SK-N-SH (cell line): ENCODE data around the gene MRC1.

Experiments
- CTCF ChIP-seq: fragments of 200-600 bp; sonication (generic); IDR thresholded peaks from 2 replicates; pipeline ENCODE4 v1.6.1; 2017; ENCODE audit warnings: antibody characterized with exemption, mild to moderate bottlenecking, moderate library complexity
- EP300 ChIP-seq, 2 experiments: IDR thresholded peaks; 2 replicates each; pipeline versions ENCODE4 v1.4.0 to v1.6.1; 2012; ENCODE audit warnings: borderline replicate concordance in 1 of 2, low read depth in 1 of 2, low read length in 1 of 2
- MXI1 ChIP-seq: IDR thresholded peaks from 2 replicates; pipeline ENCODE4 v1.6.1; 2012; ENCODE audit warnings: mild to moderate bottlenecking, low read depth, low read length, improper control_type of control experiment
- RFX5 ChIP-seq: IDR thresholded peaks from 2 replicates; pipeline ENCODE4 v1.6.1; 2012; ENCODE audit warnings: mild to moderate bottlenecking, improper control_type of control experiment, low read length
- RXRA ChIP-seq: IDR thresholded peaks from 2 replicates; pipeline ENCODE4 v1.4.0; 2012; ENCODE audit warnings: low read depth, mild to moderate bottlenecking, borderline replicate concordance
- SMC3 ChIP-seq: IDR thresholded peaks from 2 replicates; pipeline ENCODE4 v1.6.1; 2012; ENCODE audit warnings: low read depth, low read length, improper control_type of control experiment

GRCh38 chr10:17913604-17914003 is 104.5 kb downstream of the MRC1 start:
- TF ChIP-seq SMC3 = no peak
- no peak for TF ChIP-seq CTCF
- TF ChIP-seq RFX5 = no peak
- no peak for TF ChIP-seq EP300 (IDR thresholded peaks at IDR 0.05; ENCODE audit: borderline replicate concordance in 1 of 2, low read depth in 1 of 2, low read length in 1 of 2)
- no peak for TF ChIP-seq MXI1
- no peak for TF ChIP-seq RXRA
